Activated CD4-positive, alpha-beta T cell treated with anti-CD3 and anti-CD28 coated beads, Interleukin-2, amount 50 U/mL, for 4 hours (primary cell): ENCODE results near the gene HRNR.

Experiments used
- DNase-seq, 2 experiments: peaks; one replicate each; pipeline ENCODE4 v3.0.0-alpha.2; 2020

Gene HRNR

DNA sequence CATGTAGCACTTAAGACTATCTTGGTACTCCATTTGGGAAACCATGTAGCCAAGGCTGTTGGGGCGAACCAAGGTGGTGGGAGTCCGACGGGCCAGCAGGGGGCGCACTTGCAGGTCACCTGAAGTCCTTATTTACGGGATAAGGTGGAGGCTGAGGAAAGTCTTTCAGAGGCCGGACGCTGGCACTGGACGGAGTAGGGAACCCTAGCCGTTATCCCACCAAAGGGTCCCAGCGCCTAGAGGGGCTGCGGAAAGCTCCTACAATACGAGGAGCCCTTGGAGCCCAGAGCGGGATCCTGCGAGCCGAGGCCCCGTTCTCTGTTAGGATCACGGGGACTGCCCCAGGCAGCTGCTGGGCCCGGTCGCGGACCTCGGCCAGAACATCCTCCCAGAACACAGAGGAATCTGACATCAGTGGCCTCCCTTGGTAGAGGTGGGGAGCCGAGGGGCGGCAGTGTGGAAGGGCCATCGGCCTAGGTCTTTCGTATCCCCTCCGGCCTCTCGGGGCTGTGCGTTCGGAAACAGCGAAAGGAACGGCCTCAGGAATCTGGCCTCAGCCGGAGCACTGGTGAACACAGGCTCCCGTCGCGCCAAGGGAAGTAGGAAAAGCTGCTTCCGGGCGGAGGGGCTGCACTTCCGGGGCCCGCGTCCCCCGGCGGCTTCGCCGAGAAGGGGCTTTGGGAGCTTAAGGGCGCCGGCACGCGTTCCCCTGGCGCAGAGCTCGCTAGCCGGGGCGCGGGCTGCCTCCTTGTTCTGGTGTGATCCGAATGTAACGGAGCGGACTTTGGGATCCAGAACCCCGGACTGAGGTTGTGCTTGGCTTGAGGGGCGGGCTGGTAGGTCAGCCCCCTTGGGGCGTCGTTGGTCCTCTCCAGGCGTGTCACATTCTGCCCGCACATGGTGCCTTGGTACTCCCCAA is 35.1 kb downstream of the HRNR start:
- peak; percentile 70 to 76 for DNase-seq

DNA sequence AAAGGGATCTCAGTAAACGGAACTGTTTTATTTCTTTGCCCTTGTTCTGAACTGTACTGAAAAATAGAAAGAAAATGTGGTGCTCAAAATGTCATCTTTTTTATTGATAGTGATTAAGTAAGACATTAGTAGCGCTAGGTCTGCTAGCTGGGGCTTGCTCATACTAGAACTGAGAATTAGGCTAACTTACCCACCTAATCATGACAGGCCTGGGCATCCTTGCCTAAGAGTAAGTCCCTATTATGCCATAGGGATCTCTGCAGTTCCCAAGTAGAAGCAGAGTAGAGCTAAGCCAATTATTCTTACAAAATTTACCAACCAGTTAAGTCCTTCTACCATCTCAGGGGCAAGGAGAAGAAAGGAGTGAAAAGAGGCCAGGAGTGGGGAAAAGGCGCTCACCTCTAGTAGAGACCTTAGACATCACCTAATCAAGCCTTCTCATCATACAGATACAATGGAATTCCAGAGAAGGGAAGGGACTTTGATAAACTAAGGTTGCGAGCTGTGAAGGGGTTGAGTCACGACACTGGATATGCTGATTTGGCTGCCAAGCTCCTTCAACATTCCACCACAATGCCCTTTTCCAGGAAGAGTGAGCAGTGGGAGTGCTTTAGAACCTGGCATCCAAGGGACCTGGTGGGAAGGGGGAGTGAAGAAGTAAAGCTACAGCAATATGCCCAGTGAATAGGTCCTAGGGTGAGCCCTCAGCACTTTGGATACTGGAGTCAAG is 37.3 kb downstream of the HRNR start:
- DNase-seq, result no peak

DNA sequence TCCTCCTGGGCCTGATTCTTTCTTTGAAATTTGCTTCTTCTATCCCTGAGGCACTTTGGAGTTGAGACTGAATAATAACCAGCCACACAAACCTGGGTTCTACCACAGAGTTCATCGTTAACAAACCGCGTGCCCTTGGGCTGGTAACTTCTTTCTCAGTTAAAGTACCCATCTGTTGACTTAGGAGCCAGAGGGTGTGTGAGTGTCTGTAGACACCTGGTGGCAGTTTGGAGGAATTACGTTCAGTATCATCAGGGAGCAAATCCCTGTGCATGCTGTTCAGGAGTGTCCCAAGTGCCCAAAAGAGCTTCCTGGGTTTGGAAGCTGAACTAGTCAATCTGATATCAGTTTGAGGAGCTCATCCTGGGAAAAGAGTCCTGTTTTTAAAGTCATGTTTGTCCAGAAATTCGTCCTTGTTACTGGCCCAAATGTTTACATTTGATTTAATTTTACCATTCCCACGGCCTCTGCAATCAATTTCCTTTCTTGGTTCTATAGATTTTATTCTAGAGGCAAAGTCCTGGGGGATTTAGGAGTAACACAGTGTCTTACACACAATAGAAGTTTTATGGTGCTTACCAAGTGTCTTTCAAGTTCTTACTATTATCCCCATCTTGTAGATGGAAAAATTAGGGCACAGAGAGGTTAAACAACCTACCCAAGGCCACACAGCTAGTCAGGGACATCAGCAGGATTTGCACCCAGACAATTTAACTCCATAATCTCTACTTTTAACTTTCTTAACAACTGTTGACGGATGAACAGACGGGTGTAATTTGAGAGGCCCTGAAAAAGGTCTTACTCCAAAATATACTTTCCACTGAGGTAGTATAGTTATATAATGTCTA is 38.2 kb downstream of the HRNR start:
- DNase-seq, result peak; percentile 3 to 11

DNA sequence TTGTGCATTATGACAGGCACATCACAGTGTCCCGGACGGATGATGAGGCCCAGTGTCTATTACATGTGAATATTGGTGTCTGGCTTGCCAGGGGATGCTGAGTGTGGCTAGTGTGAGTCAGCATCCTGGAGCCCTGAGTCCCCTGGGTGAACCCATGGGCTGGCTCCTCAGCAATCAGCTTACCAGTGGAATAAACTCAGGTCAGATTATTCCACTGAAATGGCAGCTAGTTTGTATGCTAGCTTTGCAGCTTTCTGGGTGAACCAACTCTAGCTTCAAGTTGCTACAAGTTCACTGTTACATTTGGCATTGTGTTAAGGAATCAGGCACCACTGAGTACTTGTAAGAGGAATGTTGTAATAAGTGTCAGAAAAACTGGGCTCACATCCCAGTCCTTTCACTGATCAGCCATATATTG is 41.0 kb downstream of the HRNR start:
- DNase-seq, result peak in 1 of 2 experiments; percentile 9

DNA sequence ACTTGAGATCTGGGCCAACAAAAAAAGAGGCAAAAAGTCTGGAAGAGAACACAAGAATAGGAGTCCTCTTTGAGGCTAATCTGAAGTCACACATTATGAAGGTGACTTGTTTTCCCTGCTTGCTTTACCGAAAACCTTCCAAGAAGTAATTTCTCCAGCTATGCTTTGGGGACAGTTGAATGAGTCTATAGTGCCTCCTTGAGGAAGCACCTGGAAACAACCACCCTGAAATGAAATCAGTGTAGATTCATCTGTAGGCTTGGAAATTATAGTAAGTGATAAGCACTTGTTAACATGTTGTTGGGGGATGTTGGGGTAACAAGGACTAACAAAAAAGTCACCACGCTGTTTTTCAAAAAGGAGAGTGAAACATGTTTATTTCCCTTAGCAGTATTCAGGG is 41.6 kb downstream of the HRNR start:
- DNase-seq, result no peak

DNA sequence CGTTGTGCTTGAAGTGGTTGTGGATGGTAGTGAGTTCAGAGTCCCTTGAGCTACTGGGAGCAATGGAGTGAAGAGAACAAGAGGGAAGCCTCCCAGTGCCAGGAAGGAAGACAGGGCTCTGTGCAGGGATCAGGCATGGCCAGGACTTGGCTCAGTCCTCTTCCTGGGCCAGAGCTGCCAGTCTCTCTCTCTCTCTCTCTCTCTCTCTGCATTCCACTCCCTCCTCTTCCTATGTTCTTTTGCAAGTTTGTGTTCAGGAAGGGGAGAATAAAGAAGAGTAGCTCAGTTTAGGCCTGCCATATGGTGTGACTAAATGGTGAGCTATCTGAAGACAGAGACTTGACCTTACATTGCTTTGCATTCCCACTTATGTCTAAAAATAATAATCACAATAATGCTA is 44.4 kb downstream of the HRNR start:
- DNase-seq, result no peak

DNA sequence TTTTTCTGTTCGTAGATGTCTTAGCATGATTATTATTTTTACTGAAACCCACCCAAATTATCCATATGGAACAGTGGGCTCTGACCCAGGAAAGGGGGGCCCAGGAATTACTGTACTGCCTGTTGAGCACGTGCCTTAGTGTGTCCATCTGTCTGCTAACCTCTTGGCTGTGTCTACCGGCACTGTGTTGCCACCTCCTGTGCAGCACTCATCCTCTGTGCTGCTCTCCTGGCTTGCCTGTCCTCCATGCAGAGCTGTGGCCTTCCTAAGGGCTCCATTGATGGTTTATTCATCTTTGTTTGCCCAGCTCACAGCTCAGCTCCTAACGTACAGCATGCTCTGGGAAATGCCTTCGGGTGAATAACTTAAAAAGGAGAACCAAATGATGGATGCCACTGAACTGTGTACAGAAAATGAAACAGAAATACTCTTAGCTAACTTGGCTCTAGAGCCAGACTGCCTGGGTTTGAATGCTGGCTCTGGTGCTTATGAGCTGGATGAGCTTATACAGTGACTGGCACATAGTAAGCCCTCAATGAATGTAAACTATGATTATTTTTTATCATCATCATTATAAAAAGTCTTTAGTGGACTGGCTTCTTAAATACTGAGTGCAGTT is 53.6 kb downstream of the HRNR start:
- no peak for DNase-seq

DNA sequence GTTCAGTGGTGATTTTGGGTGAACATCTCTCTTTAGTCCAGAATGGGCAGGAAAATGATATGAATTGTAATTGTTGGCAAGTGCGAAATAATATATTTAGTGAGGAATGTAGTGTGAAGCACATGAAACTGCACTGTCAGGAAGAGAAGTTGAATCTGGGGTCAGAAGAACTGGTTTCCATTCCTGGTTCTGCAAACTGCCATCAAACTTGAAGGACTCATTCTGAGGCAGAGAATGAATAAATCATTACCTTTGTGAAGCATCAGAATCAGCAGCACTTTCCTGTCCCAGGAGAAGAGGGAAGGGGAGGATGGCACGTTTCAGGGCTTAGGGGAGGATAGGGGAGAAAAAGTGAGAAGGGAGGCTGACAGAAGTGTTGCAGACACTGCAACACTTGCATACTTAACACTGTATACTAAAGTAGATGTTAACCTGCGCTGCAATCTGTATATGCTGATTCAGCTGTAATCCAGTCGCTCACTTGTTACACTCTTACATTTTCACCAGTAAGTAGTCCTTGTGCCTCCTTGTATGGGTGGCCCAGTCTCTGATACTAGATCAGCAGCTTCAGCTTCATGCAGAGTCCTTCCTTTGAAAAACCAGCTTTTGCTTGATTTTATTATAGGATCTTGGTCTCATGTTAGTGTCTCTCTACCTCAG is 54.5 kb downstream of the HRNR start:
- DNase-seq, result no peak

DNA sequence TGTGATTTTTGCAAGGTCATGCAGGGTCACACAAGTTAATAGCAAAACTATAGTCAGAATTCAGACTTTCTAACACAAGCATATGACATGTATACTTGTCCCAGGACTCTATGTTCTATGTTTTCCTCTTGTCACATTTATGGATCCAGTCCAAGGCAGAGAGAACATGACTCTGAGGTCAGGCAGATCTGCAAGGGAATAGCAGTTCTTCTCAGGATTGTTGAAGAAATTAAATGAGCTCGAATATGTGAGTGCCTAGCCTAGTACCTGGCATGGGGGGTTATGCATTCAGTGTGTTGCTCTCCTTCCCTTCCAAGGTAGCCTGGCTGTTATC is 55.5 kb downstream of the HRNR start:
- no peak for DNase-seq

DNA sequence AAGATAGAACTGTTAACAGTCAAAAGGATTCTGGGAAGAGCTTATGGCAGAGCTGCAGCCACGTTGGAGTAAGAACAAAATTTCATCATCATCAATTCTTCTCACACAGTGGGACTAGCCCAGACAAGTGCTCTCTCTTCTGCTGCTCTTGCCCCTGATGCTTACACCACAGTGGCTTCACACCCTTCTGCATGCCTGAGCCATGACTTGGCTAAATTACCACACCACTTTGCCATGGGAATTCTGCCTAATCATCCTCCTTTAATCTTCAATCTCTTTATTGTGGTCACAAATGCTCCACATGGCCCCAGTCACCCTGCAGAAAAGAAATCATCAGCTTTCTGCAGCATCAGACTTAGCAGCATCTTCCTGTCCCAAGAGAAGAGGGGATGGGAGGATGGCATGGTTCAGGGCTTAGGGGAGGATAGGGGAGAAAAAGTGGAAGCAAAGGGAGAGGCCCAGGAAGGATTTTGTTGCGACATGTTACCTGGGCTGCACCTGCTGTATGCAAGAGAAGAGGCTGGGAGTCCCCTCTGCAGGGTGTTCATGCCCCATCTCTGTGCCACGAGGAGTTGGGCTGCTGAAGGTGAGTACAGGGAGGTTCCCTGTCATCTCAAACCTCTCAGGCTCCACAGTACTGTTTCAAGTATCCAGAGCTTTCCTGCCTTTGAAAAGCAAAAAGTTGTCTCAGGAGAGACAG is 56.0 kb downstream of the HRNR start:
- no peak for DNase-seq

DNA sequence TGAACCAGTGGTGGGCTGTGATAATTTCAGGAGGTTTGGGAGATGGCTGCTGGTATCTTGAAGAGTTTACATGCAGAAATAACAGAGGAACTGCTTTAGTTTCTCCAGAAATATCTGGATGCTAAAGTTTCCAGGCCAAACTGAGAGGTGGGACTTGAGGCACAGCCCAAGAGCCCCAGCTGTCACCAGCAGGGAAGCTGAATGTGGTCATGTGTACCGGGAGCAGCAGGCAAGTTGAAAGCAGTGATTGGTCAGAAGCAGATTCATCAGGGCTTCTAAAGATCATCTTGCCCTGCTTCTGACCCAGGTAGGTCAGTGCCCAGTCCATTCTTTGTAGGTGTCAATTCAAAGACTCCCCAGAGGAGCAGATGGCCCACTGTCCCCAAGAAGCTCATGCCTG is 57.0 kb downstream of the HRNR start:
- DNase-seq, result no peak

DNA sequence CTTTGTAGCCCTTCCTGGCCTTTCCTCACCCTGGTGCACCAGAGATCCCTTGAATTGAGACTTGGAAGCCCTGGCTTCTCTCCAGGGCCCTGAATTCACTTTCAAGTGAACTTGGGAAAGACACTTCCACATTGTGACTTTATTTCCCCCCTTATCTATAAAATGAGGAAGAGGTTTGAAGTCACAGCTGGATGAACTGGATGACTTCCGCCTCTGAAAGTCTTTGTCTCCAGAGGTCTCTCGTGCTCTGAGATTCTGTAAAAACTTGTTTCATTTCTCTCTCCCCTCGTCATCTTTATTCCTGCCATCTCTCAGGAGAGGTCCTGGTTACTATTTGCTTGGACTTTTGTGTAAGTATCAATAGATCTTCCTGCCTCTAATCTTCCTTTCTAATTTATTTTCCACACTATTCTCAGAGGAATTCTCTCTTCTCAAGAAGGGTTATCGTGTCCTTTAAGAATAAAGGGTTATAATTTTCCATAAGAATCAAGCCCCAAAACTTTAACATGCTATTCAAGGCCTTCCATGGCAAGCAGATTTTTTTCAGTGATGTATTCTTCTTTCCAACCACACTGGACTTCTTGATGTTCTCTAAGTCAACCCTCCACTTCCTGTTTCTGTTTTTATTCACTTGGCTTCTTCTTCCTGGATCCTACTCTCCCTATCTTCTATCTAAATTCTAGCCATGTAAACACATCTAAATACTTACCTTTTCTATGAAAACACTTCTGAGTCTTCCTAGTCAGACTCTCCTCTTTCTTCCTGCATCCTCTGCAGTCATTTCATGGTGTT is 58.5 kb downstream of the HRNR start:
- DNase-seq, result no peak

DNA sequence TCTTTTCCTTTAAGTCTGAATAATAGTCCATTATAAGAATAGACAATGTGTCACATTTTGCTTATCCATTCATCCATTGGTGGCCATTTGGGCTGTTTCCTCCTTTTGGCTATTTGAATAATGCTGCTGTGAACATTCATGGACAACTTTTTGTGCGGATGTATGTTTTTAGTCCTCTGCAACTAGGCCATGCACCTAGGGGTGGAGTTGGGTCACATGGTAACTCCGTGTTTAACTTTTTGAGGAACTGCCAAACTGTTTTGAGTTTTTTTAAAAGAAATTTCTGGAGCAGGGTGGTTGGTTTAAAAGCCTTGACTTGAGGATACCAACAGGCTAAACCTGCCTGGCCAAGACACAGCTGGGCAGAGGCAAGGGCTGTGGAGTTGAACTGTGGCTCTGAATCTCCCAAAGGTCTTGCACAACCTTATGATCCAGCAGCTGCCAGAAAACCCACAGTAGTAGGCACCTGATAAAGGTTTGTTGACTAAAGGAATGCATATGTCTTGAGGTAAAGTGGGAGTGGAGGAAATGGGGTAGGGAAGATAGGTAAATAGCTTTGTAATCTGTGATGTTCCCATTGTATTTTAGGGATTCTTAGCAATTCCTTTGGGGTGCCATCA is 59.4 kb downstream of the HRNR start:
- no peak for DNase-seq

DNA sequence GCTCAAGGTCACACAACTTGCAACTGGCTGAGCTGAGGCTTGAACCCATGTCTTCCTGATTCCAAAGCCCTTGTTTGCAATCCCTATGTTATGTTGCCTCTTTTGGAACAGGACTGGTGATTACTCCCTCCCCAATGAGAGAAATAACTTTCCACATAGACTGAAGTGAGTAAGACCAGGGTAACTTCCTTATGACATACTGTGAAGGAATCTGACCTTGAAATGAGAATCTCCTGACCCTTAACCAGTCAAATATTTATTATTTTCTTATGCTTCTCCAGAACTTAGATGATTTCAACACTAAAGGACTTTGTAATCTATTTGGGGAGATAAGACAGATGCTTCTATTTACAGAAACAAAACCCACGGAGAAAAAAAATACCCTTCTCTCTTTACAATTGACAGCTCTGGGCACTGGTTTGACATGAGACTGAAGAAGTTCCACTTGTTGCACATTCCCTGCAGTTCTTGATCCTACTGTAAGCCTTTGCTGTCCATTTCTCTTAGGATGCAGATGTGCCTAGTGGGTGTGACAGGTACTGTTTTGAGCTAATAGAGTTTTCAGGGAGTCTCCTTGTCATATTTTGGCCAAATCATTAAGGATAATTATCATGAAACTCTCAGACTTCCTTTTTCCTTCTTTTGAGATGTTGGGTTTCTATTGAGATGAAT is 61.1 kb downstream of the HRNR start:
- DNase-seq, result no peak
